Measurements from ENCODE around the gene XIRP2. TPM values are rescaled to one million over a fixed set of nuclear protein-coding genes. Genes with fewer than 3 reads are reported as not detected.

The XIRP2 gene
- total RNA-seq, 2 donors from 2014 or later = 42.8 to 43.7 TPM

GRCh38 chr2:167287212-167287611 lies 398.9 kb downstream of the XIRP2 start:
- H3K27me3 ChIP-seq = peaks cover 0 to 4% of the 10 kb centered on the region in 2 donors

DNA sequence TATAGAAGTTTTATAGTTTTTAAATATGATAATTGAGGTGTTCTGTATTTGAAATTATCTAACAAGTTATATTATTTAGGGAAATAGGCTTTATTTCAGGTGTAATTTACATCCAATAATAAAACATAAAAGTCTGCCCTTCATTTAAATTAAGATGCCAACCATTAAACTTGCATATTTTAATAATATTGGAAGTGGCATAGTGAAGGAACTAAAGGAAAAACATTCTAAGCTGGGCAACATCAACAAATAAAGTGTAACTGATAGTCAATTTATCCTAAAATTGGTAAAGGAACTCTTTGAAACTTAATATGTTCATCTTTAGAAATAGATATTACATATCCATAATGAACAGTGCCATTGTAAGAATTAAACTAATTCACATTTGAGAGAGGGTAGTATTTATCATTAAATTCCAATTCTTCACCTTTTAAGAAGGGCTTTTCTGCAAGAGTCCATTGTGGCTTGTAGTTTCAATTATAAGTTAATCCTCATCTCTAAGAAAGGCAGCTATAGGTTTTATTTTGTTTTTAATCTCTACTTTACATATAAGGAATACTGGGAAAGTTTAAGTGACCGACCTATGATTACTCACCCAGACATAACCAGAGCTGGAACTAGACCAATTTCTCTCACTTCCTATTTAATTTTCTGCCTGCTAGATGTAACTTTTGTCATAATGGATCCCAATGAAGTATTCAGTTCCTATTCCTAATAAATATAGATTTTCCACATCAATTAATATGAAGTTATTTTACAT lies 401.6 kb downstream of the XIRP2 start:
- Histone ChIP-seq H3K9me3 (no peaks in the 10 kb centered on the region), H3K27ac (no peak overlapping the region), H3K4me1 (peaks cover 0 to 22% of the 10 kb centered on the region in 2 donors), H3K27me3 (peaks cover 5 to 7% of the 10 kb centered on the region in 2 donors), H3K4me3 (no peak overlapping the region), H3K36me3 (no peaks in the 10 kb centered on the region)
- TF ChIP-seq CTCF (IDR thresholded peaks at IDR 0.05) = no peak
- DNase-seq (ENCODE audit: low spot score) = no peak

More at GRCh38 chr2:167287212-167287611, 398.9 kb downstream of the XIRP2 start:
- no peak for DNase-seq (ENCODE audit: low spot score)
- Histone ChIP-seq H3K4me3 (no peak overlapping the region), H3K9me3 (no peaks in the 10 kb centered on the region), H3K27ac (no peak overlapping the region), H3K4me1 (peaks cover 0 to 3% of the 10 kb centered on the region in 2 donors), H3K36me3 (no peaks in the 10 kb centered on the region)
- TF ChIP-seq CTCF (IDR thresholded peaks at IDR 0.05) = no peak

DNA sequence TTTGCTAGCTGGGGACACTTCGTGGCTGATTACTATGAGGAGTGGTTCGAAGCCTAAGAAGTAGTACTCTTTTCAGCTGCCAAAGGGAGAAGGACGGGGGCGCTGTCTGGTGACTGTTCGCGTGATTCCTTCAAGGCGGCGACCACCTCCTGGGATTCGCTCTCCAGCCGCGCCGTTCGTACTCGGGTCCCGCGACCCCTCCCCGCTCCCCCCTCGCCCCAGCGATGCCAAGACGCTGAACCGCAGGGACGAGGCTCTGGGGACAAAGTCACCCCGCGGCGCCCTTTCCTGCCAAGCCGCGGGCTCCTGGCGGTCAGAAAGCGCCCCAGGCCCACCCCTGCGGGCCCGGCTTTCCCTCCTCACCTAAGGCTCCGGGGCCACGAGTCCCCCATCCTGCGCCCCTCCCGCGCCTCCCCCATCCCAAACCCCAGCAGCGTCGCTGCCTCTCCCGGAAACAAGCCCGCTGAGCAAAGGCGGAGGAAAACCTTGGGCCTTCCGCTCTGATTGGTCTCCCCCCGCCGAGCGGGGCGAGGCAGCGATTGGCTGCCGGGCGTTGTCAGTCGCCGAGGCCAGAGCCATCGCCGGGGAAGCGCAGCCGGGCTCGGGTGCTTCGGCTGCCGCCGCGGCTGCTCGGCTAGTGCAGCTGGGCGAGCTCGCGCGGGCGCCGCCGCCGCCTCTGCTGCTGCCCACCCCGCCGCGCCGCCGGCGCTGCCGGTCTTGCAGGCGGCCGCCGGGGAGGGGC lies 404.3 kb downstream of the XIRP2 start, which contains the start of gene B3GALT1:
Gene B3GALT1, plus strand, starts transcription at position 572 of the 742 bp plus-strand sequence.
- peak within 1 kb of the TSS; percentile 66 to 72 for H3K4me3 ChIP-seq
- no peaks in the 10 kb centered on the region for H3K36me3 ChIP-seq
- peak; percentile 17 to 59 for TF ChIP-seq CTCF (IDR thresholded peaks at IDR 0.05)
- H3K27ac ChIP-seq = peak within 1 kb of the TSS; percentile 71 to 82
- peaks cover 0 to 22% of the 10 kb centered on the region in 2 donors for H3K4me1 ChIP-seq
- H3K27me3 ChIP-seq = peaks cover 5 to 8% of the 10 kb centered on the region in 2 donors
- H3K9me3 ChIP-seq = no peaks in the 10 kb centered on the region
- DNase-seq (ENCODE audit: low spot score) = peak; percentile 83

GRCh38 chr2:167293172-167293781 lies 405.0 kb downstream of the XIRP2 start:
- Histone ChIP-seq H3K4me3 (peak overlapping the region; percentile 66 to 72), H3K4me1 (peaks cover 0 to 22% of the 10 kb centered on the region in 2 donors), H3K9me3 (no peaks in the 10 kb centered on the region), H3K36me3 (no peaks in the 10 kb centered on the region), H3K27me3 (peaks cover 4 to 5% of the 10 kb centered on the region in 2 donors), H3K27ac (no peak overlapping the region)
- no peak for TF ChIP-seq CTCF (IDR thresholded peaks at IDR 0.05)
- no peak for DNase-seq (ENCODE audit: low spot score)

GRCh38 chr2:167293943-167294775 lies 405.9 kb downstream of the XIRP2 start:
- no peaks in the 10 kb centered on the region for H3K9me3 ChIP-seq
- H3K27ac ChIP-seq = no peak overlapping the region
- DNase-seq (ENCODE audit: low spot score) = no peak
- H3K4me3 ChIP-seq = peak overlapping the region; percentile 6 to 72
- no peak for TF ChIP-seq CTCF (IDR thresholded peaks at IDR 0.05)
- H3K36me3 ChIP-seq = no peaks in the 10 kb centered on the region
- H3K27me3 ChIP-seq = peaks cover 4 to 5% of the 10 kb centered on the region in 2 donors
- peaks cover 0 to 22% of the 10 kb centered on the region in 2 donors for H3K4me1 ChIP-seq
